Natural killer cell treated with Interleukin-12 subunit alpha and Interleukin-12 subunit beta and Interleukin-15 and Interleukin-18, amount 100 ng/mL, for 72 hours (primary cell): ENCODE results near the gene ZNF469. TPM values are rescaled to one million over a fixed set of nuclear protein-coding genes. Genes with fewer than 3 reads are reported as not detected.

Source experiments
- ATAC-seq, 2 donors: fragments of 150-1000 bp; cut with Tn5 transposase in 1 of 2; sonication (Bioruptor Pico), chemical (Tn5 transposase) in 1 of 2; 2 replicates each; pipeline ENCODE4 v1.10.0; 2021
- DNase-seq: peaks from one replicate; pipeline ENCODE4 v3.0.0; 2022; ENCODE audit warnings: low spot score
- H3K27ac Mint-ChIP-seq, 2 donors: 1 replicate in 1 of 2; 2 replicates in 1 of 2; pipeline ENCODE4 v1.8.0; 2022; ENCODE audit warnings: mixed read lengths in 2 of 2, mild to moderate bottlenecking in 1 of 2, moderate library complexity in 1 of 2
- H3K27me3 Mint-ChIP-seq, 2 donors: 1 replicate in 1 of 2; 2 replicates in 1 of 2; pipeline ENCODE4 v1.8.0; 2022; ENCODE audit warnings: mixed read lengths in 2 of 2
- H3K36me3 Mint-ChIP-seq: one replicate; pipeline ENCODE4 v1.8.0; 2022; ENCODE audit warnings: mixed read lengths
- H3K4me1 Mint-ChIP-seq, 2 donors: 1 replicate in 1 of 2; 2 replicates in 1 of 2; pipeline ENCODE4 v1.8.0; 2022; ENCODE audit warnings: low read depth in 2 of 2, mixed read lengths in 2 of 2, mild to moderate bottlenecking in 1 of 2
- H3K4me3 Mint-ChIP-seq: one replicate; pipeline ENCODE4 v1.8.0; 2022; ENCODE audit warnings: mixed read lengths
- H3K9me3 Mint-ChIP-seq: 2 replicates; pipeline ENCODE4 v1.8.0; 2022; ENCODE audit warnings: mixed read lengths
- total RNA-seq, 2 donors: library from RNA; stranded (reverse); gene quantifications; one replicate each; pipeline ENCODE4 v1.2.3, GENCODE V29; 2022

Gene ZNF469
- total RNA-seq, 2 donors from 2014 or later = 3.0 to 6.1 TPM

- H3K27ac Mint-ChIP-seq = no peak overlapping the region
- DNase-seq = no peak
- no peaks in the 10 kb centered on the region for H3K27me3 Mint-ChIP-seq
- H3K4me1 Mint-ChIP-seq = no peaks in the 10 kb centered on the region
- no peak for ATAC-seq
- no peak overlapping the region for H3K4me3 Mint-ChIP-seq
- no peaks in the 10 kb centered on the region for H3K9me3 Mint-ChIP-seq
- H3K36me3 Mint-ChIP-seq = no peaks in the 10 kb centered on the region
These were observed 32.6 kb downstream of the ZNF469 start for GRCh38 chr16:88415381-88415705.

GRCh38 chr16:88415713-88416323 is 33.1 kb downstream of the ZNF469 start:
- H3K27ac Mint-ChIP-seq = no peak overlapping the region
- H3K4me3 Mint-ChIP-seq = no peak overlapping the region
- no peaks in the 10 kb centered on the region for H3K4me1 Mint-ChIP-seq
- H3K27me3 Mint-ChIP-seq = no peaks in the 10 kb centered on the region
- DNase-seq = no peak
- no peaks in the 10 kb centered on the region for H3K36me3 Mint-ChIP-seq
- ATAC-seq = no peak
- H3K9me3 Mint-ChIP-seq = no peaks in the 10 kb centered on the region

GRCh38 chr16:88416686-88417085 is 33.9 kb downstream of the ZNF469 start:
- Mint-ChIP-seq H3K27me3 (no peaks in the 10 kb centered on the region), H3K36me3 (no peaks in the 10 kb centered on the region), H3K9me3 (no peaks in the 10 kb centered on the region), H3K4me3 (no peak overlapping the region), H3K4me1 (no peaks in the 10 kb centered on the region), H3K27ac (no peak overlapping the region)
- ATAC-seq (no peak), DNase-seq (no peak)

- Mint-ChIP-seq H3K27ac (no peak overlapping the region), H3K36me3 (no peaks in the 10 kb centered on the region), H3K4me3 (no peak overlapping the region), H3K9me3 (peaks cover 3% of the 10 kb centered on the region), H3K27me3 (no peaks in the 10 kb centered on the region), H3K4me1 (no peaks in the 10 kb centered on the region)
- DNase-seq = no peak
- ATAC-seq = no peak
These were observed 35.1 kb downstream of the ZNF469 start for GRCh38 chr16:88417684-88418476.

- Mint-ChIP-seq H3K27me3 (no peaks in the 10 kb centered on the region), H3K4me3 (no peak overlapping the region), H3K36me3 (no peaks in the 10 kb centered on the region), H3K4me1 (no peaks in the 10 kb centered on the region), H3K9me3 (peaks cover 3% of the 10 kb centered on the region), H3K27ac (no peak overlapping the region)
- DNase-seq (no peak), ATAC-seq (no peak)
These were observed 36.1 kb downstream of the ZNF469 start for GRCh38 chr16:88418869-88419268.

GRCh38 chr16:88419790-88420189 is 37.0 kb downstream of the ZNF469 start:
- Mint-ChIP-seq H3K4me3 (no peak overlapping the region), H3K4me1 (no peaks in the 10 kb centered on the region), H3K27ac (no peak overlapping the region), H3K27me3 (no peaks in the 10 kb centered on the region), H3K9me3 (peaks cover 3% of the 10 kb centered on the region), H3K36me3 (no peaks in the 10 kb centered on the region)
- ATAC-seq (no peak), DNase-seq (no peak)

- no peaks in the 10 kb centered on the region for H3K4me1 Mint-ChIP-seq
- H3K9me3 Mint-ChIP-seq = peaks cover 3% of the 10 kb centered on the region
- H3K27ac Mint-ChIP-seq = no peak overlapping the region
- no peak overlapping the region for H3K4me3 Mint-ChIP-seq
- DNase-seq = no peak
- no peaks in the 10 kb centered on the region for H3K36me3 Mint-ChIP-seq
- H3K27me3 Mint-ChIP-seq = no peaks in the 10 kb centered on the region
- no peak for ATAC-seq
These were observed 37.7 kb downstream of the ZNF469 start for GRCh38 chr16:88420496-88420895.

- DNase-seq = no peak
- H3K36me3 Mint-ChIP-seq = no peaks in the 10 kb centered on the region
- H3K4me1 Mint-ChIP-seq = no peaks in the 10 kb centered on the region
- no peaks in the 10 kb centered on the region for H3K27me3 Mint-ChIP-seq
- H3K27ac Mint-ChIP-seq = no peak overlapping the region
- no peak overlapping the region for H3K4me3 Mint-ChIP-seq
- ATAC-seq = no peak
- H3K9me3 Mint-ChIP-seq = peaks cover 3% of the 10 kb centered on the region
These were observed 38.5 kb downstream of the ZNF469 start for GRCh38 chr16:88421301-88421700.

GRCh38 chr16:88421871-88422433 is 39.2 kb downstream of the ZNF469 start:
- Mint-ChIP-seq H3K4me1 (no peaks in the 10 kb centered on the region), H3K27me3 (no peaks in the 10 kb centered on the region), H3K4me3 (no peak overlapping the region), H3K27ac (no peak overlapping the region), H3K36me3 (no peaks in the 10 kb centered on the region), H3K9me3 (peaks cover 3% of the 10 kb centered on the region)
- no peak for ATAC-seq
- DNase-seq = no peak

- no peak for ATAC-seq
- Mint-ChIP-seq H3K27ac (no peak overlapping the region), H3K36me3 (no peaks in the 10 kb centered on the region), H3K4me1 (no peaks in the 10 kb centered on the region), H3K4me3 (no peak overlapping the region), H3K9me3 (peaks cover 3% of the 10 kb centered on the region), H3K27me3 (no peaks in the 10 kb centered on the region)
- DNase-seq = no peak
These were observed 40.1 kb downstream of the ZNF469 start for GRCh38 chr16:88422733-88423447.

GRCh38 chr16:88423448-88423850 is 40.7 kb downstream of the ZNF469 start:
- Mint-ChIP-seq H3K27ac (no peak overlapping the region), H3K4me3 (no peak overlapping the region), H3K9me3 (peaks cover 3% of the 10 kb centered on the region), H3K27me3 (no peaks in the 10 kb centered on the region), H3K36me3 (no peaks in the 10 kb centered on the region), H3K4me1 (peaks cover 0 to 1% of the 10 kb centered on the region in 2 donors)
- ATAC-seq (no peak), DNase-seq (no peak)

- no peak for DNase-seq
- ATAC-seq = no peak
- Mint-ChIP-seq H3K27me3 (no peaks in the 10 kb centered on the region), H3K4me3 (no peak overlapping the region), H3K9me3 (peaks cover 3% of the 10 kb centered on the region), H3K27ac (peak overlapping the region in 1 of 2 donors; percentile 70), H3K4me1 (peaks cover 0 to 3% of the 10 kb centered on the region in 2 donors), H3K36me3 (no peaks in the 10 kb centered on the region)
These were observed 42.0 kb downstream of the ZNF469 start for GRCh38 chr16:88424587-88425235.

GRCh38 chr16:88426018-88426417 is 43.3 kb downstream of the ZNF469 start:
- Mint-ChIP-seq H3K27me3 (no peaks in the 10 kb centered on the region), H3K36me3 (no peaks in the 10 kb centered on the region), H3K4me1 (peaks cover 0 to 6% of the 10 kb centered on the region in 2 donors), H3K4me3 (no peak overlapping the region), H3K9me3 (peaks cover 3% of the 10 kb centered on the region), H3K27ac (no peak overlapping the region)
- no peak for DNase-seq
- ATAC-seq = no peak
